Neutrophil (primary cell): ENCODE data around the gene CCM2.

Source experiments
- H3K27ac ChIP-seq: fragments of 200-600 bp; sonication (generic); 2 replicates; pipeline ENCODE4 v1.5.1; 2016; ENCODE audit warnings: mild to moderate bottlenecking, moderate library complexity
- H3K27me3 ChIP-seq: fragments of 200-600 bp; sonication (generic); 2 replicates; pipeline ENCODE4 v1.6.0; 2016; ENCODE audit warnings: mild to moderate bottlenecking
- H3K36me3 ChIP-seq: fragments of 200-600 bp; sonication (generic); 2 replicates; pipeline ENCODE4 v1.5.1; 2017
- H3K4me1 ChIP-seq, 2 experiments: fragments of 200-600 bp in 1 of 2; sonication (generic) in 1 of 2; 1 replicate in 1 of 2; 2 replicates in 1 of 2; pipeline versions ENCODE4 v1.5.1 to v1.6.1; 2013 to 2016; ENCODE audit warnings: low read depth in 1 of 2, low read length in 1 of 2, mild to moderate bottlenecking in 1 of 2, moderate library complexity in 1 of 2; ENCODE audit not compliant: control insufficient read depth in 1 of 2, insufficient read depth in 1 of 2
- H3K4me3 ChIP-seq, 2 experiments: fragments of 200-600 bp in 1 of 2; sonication (generic) in 1 of 2; 1 replicate in 1 of 2; 2 replicates in 1 of 2; pipeline ENCODE4 v1.5.1; 2013 to 2016; ENCODE audit warnings: low read depth in 1 of 2, low read length in 1 of 2, mild to moderate bottlenecking in 1 of 2, moderate library complexity in 1 of 2
- H3K9me3 ChIP-seq: fragments of 200-600 bp; sonication (generic); 2 replicates; pipeline ENCODE4 v1.5.1; 2016
- TF ChIP-seq, protein P1 (sequence below): fragments of 200-600 bp; sonication (generic); IDR thresholded peaks from 2 replicates; pipeline ENCODE4 v1.5.1; 2016; ENCODE audit warnings: antibody characterized with exemption

The CCM2 gene

DNA sequence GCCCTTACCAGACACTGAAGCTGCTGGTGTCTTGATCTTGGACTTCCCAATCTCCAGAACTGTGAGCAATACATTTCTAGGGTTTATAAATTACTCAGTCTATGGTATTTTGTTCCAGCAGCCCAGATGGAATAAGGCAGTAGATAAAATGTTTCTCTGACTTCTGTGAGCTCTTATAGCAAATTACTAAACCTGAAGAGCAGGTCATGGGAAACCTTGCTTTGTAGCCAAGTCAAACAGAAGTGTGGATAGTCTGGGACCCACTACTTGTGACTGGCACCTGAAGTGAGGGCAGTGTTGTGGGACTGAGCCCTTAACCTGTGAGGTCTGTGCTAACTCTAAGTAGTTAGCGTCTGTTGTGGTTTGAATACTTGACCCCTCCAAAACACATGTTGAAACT is 116.0 kb downstream of the CCM2 start:
- Histone ChIP-seq H3K27ac (no peak overlapping the region), H3K9me3 (no peaks in the 10 kb centered on the region), H3K4me1 (peaks cover 10% of the 10 kb centered on the region in 2 experiments), H3K4me3 (no peak overlapping the region), H3K36me3 (no peaks in the 10 kb centered on the region), H3K27me3 (no peaks in the 10 kb centered on the region)
- TF ChIP-seq, protein P1, sequence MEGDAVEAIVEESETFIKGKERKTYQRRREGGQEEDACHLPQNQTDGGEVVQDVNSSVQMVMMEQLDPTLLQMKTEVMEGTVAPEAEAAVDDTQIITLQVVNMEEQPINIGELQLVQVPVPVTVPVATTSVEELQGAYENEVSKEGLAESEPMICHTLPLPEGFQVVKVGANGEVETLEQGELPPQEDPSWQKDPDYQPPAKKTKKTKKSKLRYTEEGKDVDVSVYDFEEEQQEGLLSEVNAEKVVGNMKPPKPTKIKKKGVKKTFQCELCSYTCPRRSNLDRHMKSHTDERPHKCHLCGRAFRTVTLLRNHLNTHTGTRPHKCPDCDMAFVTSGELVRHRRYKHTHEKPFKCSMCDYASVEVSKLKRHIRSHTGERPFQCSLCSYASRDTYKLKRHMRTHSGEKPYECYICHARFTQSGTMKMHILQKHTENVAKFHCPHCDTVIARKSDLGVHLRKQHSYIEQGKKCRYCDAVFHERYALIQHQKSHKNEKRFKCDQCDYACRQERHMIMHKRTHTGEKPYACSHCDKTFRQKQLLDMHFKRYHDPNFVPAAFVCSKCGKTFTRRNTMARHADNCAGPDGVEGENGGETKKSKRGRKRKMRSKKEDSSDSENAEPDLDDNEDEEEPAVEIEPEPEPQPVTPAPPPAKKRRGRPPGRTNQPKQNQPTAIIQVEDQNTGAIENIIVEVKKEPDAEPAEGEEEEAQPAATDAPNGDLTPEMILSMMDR, result no peak

DNA sequence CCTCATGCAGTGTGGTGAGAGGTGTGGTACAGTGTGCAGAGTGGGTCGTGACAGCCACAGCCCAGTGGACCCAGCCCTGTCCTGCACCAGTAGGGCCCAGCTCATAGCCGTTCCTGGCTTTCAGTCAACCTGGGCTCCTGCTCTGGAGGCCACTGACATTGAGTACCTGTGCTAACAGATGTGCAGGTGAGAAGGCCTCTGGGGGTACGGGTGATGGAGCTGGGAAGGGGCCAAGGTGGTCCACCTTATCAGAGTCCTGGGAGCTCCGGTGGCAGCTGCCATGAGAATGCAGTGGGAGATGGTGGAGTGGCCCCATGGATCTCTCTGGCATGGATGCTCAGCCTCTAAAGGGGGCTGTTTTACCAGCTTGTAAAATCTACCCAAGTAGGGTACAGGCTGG is 117.6 kb downstream of the CCM2 start:
- Histone ChIP-seq H3K36me3 (no peaks in the 10 kb centered on the region), H3K4me1 (no peaks in the 10 kb centered on the region), H3K27me3 (no peaks in the 10 kb centered on the region), H3K4me3 (no peak overlapping the region), H3K27ac (no peak overlapping the region), H3K9me3 (no peaks in the 10 kb centered on the region)
- TF ChIP-seq, protein P1, result no peak

DNA sequence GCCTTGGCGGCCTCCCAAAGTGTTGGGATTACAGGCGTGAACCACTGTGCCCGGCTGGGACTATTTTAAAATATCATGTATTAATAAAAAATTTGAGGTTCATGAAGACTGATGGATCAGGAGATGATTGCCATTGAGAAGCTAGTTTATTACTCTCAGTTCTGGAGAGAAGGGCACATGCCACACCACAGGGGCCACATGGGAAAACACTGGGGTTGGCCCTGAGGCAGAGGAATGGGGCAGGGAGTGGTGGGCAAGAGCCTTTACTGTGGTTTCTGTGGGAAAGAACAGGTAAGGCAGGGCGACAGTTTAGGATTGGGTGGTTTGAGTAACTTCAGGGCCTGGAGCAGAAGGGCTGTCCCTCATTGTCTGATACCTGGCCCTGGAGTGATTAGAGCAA is 118.3 kb downstream of the CCM2 start:
- no peaks in the 10 kb centered on the region for H3K9me3 ChIP-seq
- no peaks in the 10 kb centered on the region for H3K4me1 ChIP-seq
- no peaks in the 10 kb centered on the region for H3K36me3 ChIP-seq
- H3K4me3 ChIP-seq, result no peak overlapping the region
- TF ChIP-seq, protein P1, result no peak
- no peaks in the 10 kb centered on the region for H3K27me3 ChIP-seq
- no peak overlapping the region for H3K27ac ChIP-seq

DNA sequence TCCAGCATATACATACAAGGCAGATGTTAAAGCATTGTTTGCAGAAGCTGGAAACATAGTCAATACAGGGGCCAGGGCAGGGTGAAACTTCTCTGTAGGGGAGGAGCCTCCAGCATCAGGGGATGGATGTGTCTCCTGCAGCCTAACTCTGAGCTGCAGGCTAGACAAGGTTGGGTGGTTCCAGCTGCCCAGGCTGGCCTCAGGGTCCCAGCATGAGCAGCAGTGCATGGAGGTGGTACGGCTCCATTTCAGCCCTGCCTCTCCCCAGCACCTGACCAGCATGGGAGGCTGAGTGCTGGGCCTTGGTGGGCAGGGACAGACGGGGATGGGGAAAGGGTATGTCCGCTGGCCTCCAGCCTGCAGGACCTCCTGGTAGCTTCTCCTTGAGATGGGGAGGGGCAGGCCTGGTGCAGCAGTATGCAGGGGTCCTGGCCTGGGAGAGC is 118.9 kb downstream of the CCM2 start:
- no peaks in the 10 kb centered on the region for H3K9me3 ChIP-seq
- no peaks in the 10 kb centered on the region for H3K27me3 ChIP-seq
- H3K4me3 ChIP-seq, result no peak overlapping the region
- no peaks in the 10 kb centered on the region for H3K36me3 ChIP-seq
- no peak overlapping the region for H3K27ac ChIP-seq
- TF ChIP-seq, protein P1, result no peak
- H3K4me1 ChIP-seq, result no peaks in the 10 kb centered on the region

DNA sequence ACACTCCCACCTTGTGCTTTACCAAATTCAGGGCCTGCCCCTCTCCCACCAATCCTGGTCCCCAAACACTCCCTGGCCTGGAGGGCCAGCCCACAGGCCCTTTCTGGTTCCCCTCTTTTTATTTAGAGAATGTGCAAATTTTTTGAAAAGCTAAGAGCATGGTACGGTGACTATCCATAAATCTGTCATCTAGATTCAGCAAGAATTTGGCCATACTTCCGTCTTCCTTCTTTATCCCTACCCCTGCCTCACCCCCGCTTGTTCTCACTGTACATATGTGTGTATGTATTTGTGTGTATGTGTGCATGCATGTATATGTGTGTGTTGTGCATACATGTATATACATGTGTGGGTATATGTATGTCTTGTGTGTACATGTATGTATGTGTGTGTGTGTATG is 119.5 kb downstream of the CCM2 start:
- Histone ChIP-seq H3K27me3 (no peaks in the 10 kb centered on the region), H3K4me3 (no peak overlapping the region), H3K27ac (no peak overlapping the region), H3K9me3 (no peaks in the 10 kb centered on the region), H3K4me1 (no peaks in the 10 kb centered on the region), H3K36me3 (no peaks in the 10 kb centered on the region)
- TF ChIP-seq, protein P1, result no peak
